GM23338 (cell line): Measurements from ENCODE around the gene IL1A.

Experiments used
- CREB1 ChIP-seq: fragments of 250-450 bp; sonication (Bioruptor Pico); IDR thresholded peaks from 2 replicates; pipeline ENCODE4 v1.5.0; 2020; ENCODE audit warnings: low read depth, mild to moderate bottlenecking, moderate library complexity
- EZH2phosphoT487 ChIP-seq: fragments of 200-600 bp; sonication (generic); IDR thresholded peaks from one replicate; pipeline ENCODE4 v1.8.1; 2018; ENCODE audit warnings: antibody characterized with exemption; ENCODE audit not compliant: unreplicated experiment
- POLR2AphosphoS5 ChIP-seq: IDR thresholded peaks from 2 replicates; pipeline ENCODE4 v1.6.1; 2016; ENCODE audit warnings: antibody characterized with exemption, low read depth
- TF ChIP-seq, protein P1 (sequence below), 2 experiments: fragments of 200-600 bp in 1 of 2; sonication (generic) in 1 of 2; conservative IDR thresholded peaks; 2 replicates each; pipeline versions ENCODE4 v1.5.1 to v1.6.1; 2016 to 2017; ENCODE audit warnings: antibody characterized with exemption in 2 of 2, low read depth in 2 of 2, mild to moderate bottlenecking in 2 of 2, moderate library complexity in 1 of 2
- TF ChIP-seq, protein P2 (sequence below): IDR thresholded peaks from 2 replicates; pipeline ENCODE4 v1.6.1; 2016; ENCODE audit warnings: antibody characterized with exemption
- TF ChIP-seq, protein P3 (sequence below): IDR thresholded peaks from one replicate; pipeline ENCODE4 v1.6.1; 2018; ENCODE audit warnings: antibody characterized with exemption; ENCODE audit not compliant: unreplicated experiment

DNA sequence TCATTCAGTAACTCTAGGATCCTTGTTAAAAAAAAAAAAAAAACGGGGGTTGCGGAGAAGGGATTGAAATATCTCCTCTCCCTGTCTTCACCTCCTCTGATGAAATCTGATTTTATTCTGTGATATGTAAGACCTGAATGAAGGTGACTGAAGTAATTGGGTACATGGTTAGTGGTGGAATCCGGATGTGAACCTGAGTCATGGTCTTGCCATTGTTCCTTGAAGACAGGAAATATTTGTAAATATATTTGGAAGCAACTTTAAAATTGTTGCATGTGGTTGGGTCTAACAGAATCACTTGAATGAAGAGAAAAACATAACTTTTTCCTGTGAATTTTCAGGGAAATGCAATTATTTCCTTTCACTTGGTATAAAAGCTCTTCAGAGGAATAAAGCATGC, 3.0 kb upstream of the IL1A start:
- TF ChIP-seq, protein P1, sequence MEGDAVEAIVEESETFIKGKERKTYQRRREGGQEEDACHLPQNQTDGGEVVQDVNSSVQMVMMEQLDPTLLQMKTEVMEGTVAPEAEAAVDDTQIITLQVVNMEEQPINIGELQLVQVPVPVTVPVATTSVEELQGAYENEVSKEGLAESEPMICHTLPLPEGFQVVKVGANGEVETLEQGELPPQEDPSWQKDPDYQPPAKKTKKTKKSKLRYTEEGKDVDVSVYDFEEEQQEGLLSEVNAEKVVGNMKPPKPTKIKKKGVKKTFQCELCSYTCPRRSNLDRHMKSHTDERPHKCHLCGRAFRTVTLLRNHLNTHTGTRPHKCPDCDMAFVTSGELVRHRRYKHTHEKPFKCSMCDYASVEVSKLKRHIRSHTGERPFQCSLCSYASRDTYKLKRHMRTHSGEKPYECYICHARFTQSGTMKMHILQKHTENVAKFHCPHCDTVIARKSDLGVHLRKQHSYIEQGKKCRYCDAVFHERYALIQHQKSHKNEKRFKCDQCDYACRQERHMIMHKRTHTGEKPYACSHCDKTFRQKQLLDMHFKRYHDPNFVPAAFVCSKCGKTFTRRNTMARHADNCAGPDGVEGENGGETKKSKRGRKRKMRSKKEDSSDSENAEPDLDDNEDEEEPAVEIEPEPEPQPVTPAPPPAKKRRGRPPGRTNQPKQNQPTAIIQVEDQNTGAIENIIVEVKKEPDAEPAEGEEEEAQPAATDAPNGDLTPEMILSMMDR (conservative IDR thresholded peaks at IDR 0.05; ENCODE audit: low read depth in 2 of 2): no peak
- TF ChIP-seq, protein P2, sequence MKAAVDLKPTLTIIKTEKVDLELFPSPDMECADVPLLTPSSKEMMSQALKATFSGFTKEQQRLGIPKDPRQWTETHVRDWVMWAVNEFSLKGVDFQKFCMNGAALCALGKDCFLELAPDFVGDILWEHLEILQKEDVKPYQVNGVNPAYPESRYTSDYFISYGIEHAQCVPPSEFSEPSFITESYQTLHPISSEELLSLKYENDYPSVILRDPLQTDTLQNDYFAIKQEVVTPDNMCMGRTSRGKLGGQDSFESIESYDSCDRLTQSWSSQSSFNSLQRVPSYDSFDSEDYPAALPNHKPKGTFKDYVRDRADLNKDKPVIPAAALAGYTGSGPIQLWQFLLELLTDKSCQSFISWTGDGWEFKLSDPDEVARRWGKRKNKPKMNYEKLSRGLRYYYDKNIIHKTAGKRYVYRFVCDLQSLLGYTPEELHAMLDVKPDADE: no peak
- no peak for TF ChIP-seq CREB1 (CRISPR knock-in tag)
- TF ChIP-seq, protein P3, sequence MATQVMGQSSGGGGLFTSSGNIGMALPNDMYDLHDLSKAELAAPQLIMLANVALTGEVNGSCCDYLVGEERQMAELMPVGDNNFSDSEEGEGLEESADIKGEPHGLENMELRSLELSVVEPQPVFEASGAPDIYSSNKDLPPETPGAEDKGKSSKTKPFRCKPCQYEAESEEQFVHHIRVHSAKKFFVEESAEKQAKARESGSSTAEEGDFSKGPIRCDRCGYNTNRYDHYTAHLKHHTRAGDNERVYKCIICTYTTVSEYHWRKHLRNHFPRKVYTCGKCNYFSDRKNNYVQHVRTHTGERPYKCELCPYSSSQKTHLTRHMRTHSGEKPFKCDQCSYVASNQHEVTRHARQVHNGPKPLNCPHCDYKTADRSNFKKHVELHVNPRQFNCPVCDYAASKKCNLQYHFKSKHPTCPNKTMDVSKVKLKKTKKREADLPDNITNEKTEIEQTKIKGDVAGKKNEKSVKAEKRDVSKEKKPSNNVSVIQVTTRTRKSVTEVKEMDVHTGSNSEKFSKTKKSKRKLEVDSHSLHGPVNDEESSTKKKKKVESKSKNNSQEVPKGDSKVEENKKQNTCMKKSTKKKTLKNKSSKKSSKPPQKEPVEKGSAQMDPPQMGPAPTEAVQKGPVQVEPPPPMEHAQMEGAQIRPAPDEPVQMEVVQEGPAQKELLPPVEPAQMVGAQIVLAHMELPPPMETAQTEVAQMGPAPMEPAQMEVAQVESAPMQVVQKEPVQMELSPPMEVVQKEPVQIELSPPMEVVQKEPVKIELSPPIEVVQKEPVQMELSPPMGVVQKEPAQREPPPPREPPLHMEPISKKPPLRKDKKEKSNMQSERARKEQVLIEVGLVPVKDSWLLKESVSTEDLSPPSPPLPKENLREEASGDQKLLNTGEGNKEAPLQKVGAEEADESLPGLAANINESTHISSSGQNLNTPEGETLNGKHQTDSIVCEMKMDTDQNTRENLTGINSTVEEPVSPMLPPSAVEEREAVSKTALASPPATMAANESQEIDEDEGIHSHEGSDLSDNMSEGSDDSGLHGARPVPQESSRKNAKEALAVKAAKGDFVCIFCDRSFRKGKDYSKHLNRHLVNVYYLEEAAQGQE: no peak
- TF ChIP-seq EZH2phosphoT487: no peak
- TF ChIP-seq POLR2AphosphoS5: no peak
